Retinal pigment epithelial cell (primary cell): Measurements from ENCODE around the gene ZNF473.

Experiments
- DNase-seq: peaks from one replicate; pipeline ENCODE4 v3.0.0-alpha.2; 2010; ENCODE audit warnings: low read depth
- H3K4me3 ChIP-seq: 2 replicates; pipeline ENCODE4 v1.5.1; 2011; ENCODE audit warnings: mild to moderate bottlenecking, low read length, control low read depth, moderate library complexity
- CTCF ChIP-seq: conservative IDR thresholded peaks from 2 replicates; pipeline ENCODE4 v1.5.1; 2011; ENCODE audit warnings: low read depth, low read length, control low read depth, inconsistent platforms

Gene ZNF473

DNA sequence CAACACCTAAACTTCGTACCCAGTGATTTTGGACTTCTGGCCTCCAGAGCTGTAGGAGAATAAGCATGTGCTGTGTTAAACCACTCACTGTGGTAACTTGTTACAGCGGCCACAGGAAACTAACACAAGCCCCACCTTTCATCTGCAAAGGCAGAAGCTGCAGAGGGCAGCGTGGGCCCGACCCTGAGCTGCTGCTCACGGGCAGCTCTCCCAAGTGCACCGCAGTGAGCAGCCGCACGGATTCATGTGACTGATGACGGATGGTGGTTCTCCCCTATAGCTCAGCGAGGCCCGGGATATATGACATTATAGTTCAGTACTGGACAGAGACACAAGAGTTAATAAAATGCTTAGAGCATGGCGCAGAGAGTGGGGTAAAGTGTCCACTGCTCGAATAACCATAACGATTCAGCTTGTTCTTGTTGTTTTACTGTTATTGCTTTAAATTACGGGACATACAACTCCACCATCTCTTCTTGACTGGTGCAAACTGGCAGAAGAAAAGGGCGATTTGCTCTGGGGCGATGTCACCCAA, 22.5 kb upstream of the ZNF473 start:
- DNase-seq, result no peak
- H3K4me3 ChIP-seq, result no peak overlapping the region
- TF ChIP-seq CTCF, result no peak

GRCh38 chr19:50003810-50004419, 21.9 kb upstream of the ZNF473 start:
- no peak for TF ChIP-seq CTCF
- DNase-seq, result peak; percentile 79
- no peak overlapping the region for H3K4me3 ChIP-seq

- DNase-seq, result no peak
- H3K4me3 ChIP-seq, result no peak overlapping the region
- no peak for TF ChIP-seq CTCF
These were observed 20.4 kb upstream of the ZNF473 start for GRCh38 chr19:50005428-50005827.

GRCh38 chr19:50007170-50007569, 18.6 kb upstream of the ZNF473 start:
- no peak for DNase-seq
- no peak for TF ChIP-seq CTCF
- no peak overlapping the region for H3K4me3 ChIP-seq

GRCh38 chr19:50007947-50008346, 17.9 kb upstream of the ZNF473 start:
- H3K4me3 ChIP-seq, result no peak overlapping the region
- no peak for TF ChIP-seq CTCF
- no peak for DNase-seq

- no peak for DNase-seq
- peak; percentile 35 for TF ChIP-seq CTCF
- H3K4me3 ChIP-seq, result no peak overlapping the region
These were observed 17.3 kb upstream of the ZNF473 start for GRCh38 chr19:50008532-50008931.

GRCh38 chr19:50016225-50016807, 9.5 kb upstream of the ZNF473 start:
- TF ChIP-seq CTCF, result no peak
- DNase-seq, result no peak
- no peak overlapping the region for H3K4me3 ChIP-seq
